Fibroblast of lung (primary cell): ENCODE data around the gene SCN1B. TPM values are rescaled to one million over a fixed set of nuclear protein-coding genes. Genes with fewer than 3 reads are reported as not detected.

Source experiments
- DNase-seq, 2 donors: peaks; one replicate each; pipeline versions ENCODE4 v3.0.0 to v3.0.0-alpha.2; 2010; ENCODE audit warnings: low read depth in 2 of 2
- H2AFZ ChIP-seq: 2 replicates; pipeline ENCODE4 v1.5.1; 2012; ENCODE audit warnings: low read length, control low read depth, inconsistent platforms
- H3K27ac ChIP-seq: 2 replicates; pipeline ENCODE4 v1.5.1; 2011; ENCODE audit warnings: low read length, control low read depth; ENCODE audit not compliant: insufficient read depth
- H3K27me3 ChIP-seq: 2 replicates; pipeline ENCODE4 v1.5.1; 2011; ENCODE audit warnings: mild to moderate bottlenecking, low read length; ENCODE audit not compliant: control insufficient read depth, insufficient read depth
- H3K36me3 ChIP-seq: 2 replicates; pipeline ENCODE4 v1.5.1; 2011; ENCODE audit warnings: low read length; ENCODE audit not compliant: control insufficient read depth, insufficient read depth
- H3K4me1 ChIP-seq: 2 replicates; pipeline ENCODE4 v1.5.1; 2011; ENCODE audit warnings: low read length; ENCODE audit not compliant: control insufficient read depth, insufficient read depth; ENCODE audit errors: extremely low read depth
- H3K4me2 ChIP-seq: 2 replicates; pipeline ENCODE4 v1.5.1; 2011; ENCODE audit warnings: low read length, control low read depth; ENCODE audit not compliant: insufficient read depth; ENCODE audit errors: extremely low read depth
- H3K4me3 ChIP-seq, 4 experiments: fragments of 200-600 bp in 1 of 4; sonication (generic) in 1 of 4; replicated peaks in 1 of 4; 2 replicates each; pipeline ENCODE4 v1.5.1; 2011 to 2016; ENCODE audit warnings: low read length in 4 of 4, low read depth in 3 of 4, mild to moderate bottlenecking in 3 of 4, control low read depth in 2 of 4, inconsistent platforms in 1 of 4, mixed read lengths in 1 of 4; ENCODE audit not compliant: insufficient read depth in 1 of 4; ENCODE audit errors: control extremely low read depth in 1 of 4
- H3K79me2 ChIP-seq: 2 replicates; pipeline ENCODE4 v1.5.1; 2012; ENCODE audit warnings: mild to moderate bottlenecking, low read length, inconsistent platforms; ENCODE audit not compliant: control insufficient read depth, insufficient read depth
- H3K9ac ChIP-seq: 2 replicates; pipeline ENCODE4 v1.5.1; 2011; ENCODE audit warnings: mild to moderate bottlenecking, low read length, control low read depth; ENCODE audit not compliant: insufficient read depth
- H3K9me3 ChIP-seq: 2 replicates; pipeline ENCODE4 v1.5.1; 2012; ENCODE audit warnings: low read depth, low read length; ENCODE audit not compliant: control insufficient read depth, insufficient read depth
- H4K20me1 ChIP-seq: 2 replicates; pipeline ENCODE4 v1.5.1; 2011; ENCODE audit warnings: low read length; ENCODE audit not compliant: control insufficient read depth, insufficient read depth; ENCODE audit errors: extremely low read depth
- EZH2 ChIP-seq: IDR thresholded peaks from 2 replicates; pipeline ENCODE4 v1.5.1; 2012; ENCODE audit warnings: low read length, control low read depth, mild to moderate bottlenecking; ENCODE audit errors: missing control alignments
- polyA plus RNA-seq, 2 donors: library from polyadenylated mRNA; depleted of rRNA in 1 of 2; stranded (reverse) in 1 of 2; unstranded in 1 of 2; fragments of >200 nt; gene quantifications; 2 replicates each; pipeline ENCODE4 v1.2.1, GENCODE V29; 2011 to 2012; ENCODE audit warnings: missing spikeins in 1 of 2
- total RNA-seq: library from RNA; depleted of rRNA; stranded (reverse); fragments of >200 nt; gene quantifications from 2 replicates; pipeline ENCODE4 v1.2.1, GENCODE V29; 2014
- TF ChIP-seq, protein P1 (sequence below), 2 donors: IDR thresholded peaks in 1 of 2; conservative IDR thresholded peaks in 1 of 2; 1 replicate in 1 of 2; 2 replicates in 1 of 2; pipeline ENCODE4 v1.5.1; 2011 to 2012; ENCODE audit warnings: low read length in 2 of 2, control low read depth in 1 of 2, inconsistent platforms in 1 of 2, low read depth in 1 of 2, mild to moderate bottlenecking in 1 of 2

The SCN1B gene
- total and polyA plus RNA-seq, 2 donors (not counting 1 experiment from before 2014, with no cell fraction given), result 11.0 to 14.5 TPM

DNA sequence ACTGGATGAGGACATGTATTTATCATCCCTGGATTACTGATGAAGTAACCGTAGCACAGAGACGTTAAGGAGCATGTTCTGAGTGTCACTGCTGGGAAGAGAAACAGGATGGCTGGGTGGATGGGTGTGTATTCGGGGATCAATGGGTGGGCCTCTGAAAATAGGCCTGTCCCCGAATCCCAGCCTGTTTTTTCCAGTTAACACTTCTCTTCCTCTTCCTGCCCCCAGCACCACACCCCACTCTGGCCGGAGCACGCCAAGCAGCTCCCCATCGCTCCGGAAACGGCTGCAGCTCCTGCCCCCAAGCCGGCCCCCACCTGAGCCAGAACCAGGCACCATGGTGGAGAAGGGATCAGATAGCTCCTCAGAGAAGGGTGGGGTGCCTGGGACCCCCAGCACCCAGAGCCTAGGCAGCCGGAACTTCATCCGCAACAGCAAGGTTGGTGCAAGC is 21.4 kb upstream of the SCN1B start:
- TF ChIP-seq EZH2, result no peak
- no peaks in the 10 kb centered on the region for H4K20me1 ChIP-seq
- H3K27ac ChIP-seq, result no peak overlapping the region
- H3K4me1 ChIP-seq, result peaks cover 2% of the 10 kb centered on the region
- no peak overlapping the region for H3K4me3 ChIP-seq
- peaks cover 27% of the 10 kb centered on the region for H3K36me3 ChIP-seq
- no peaks in the 10 kb centered on the region for H3K9me3 ChIP-seq
- H3K9ac ChIP-seq, result no peak overlapping the region
- H3K4me2 ChIP-seq, result no peak overlapping the region
- H3K79me2 ChIP-seq, result peaks cover 19% of the 10 kb centered on the region
- H2AFZ ChIP-seq, result no peak overlapping the region
- no peaks in the 10 kb centered on the region for H3K27me3 ChIP-seq
- DNase-seq, result no peak

DNA sequence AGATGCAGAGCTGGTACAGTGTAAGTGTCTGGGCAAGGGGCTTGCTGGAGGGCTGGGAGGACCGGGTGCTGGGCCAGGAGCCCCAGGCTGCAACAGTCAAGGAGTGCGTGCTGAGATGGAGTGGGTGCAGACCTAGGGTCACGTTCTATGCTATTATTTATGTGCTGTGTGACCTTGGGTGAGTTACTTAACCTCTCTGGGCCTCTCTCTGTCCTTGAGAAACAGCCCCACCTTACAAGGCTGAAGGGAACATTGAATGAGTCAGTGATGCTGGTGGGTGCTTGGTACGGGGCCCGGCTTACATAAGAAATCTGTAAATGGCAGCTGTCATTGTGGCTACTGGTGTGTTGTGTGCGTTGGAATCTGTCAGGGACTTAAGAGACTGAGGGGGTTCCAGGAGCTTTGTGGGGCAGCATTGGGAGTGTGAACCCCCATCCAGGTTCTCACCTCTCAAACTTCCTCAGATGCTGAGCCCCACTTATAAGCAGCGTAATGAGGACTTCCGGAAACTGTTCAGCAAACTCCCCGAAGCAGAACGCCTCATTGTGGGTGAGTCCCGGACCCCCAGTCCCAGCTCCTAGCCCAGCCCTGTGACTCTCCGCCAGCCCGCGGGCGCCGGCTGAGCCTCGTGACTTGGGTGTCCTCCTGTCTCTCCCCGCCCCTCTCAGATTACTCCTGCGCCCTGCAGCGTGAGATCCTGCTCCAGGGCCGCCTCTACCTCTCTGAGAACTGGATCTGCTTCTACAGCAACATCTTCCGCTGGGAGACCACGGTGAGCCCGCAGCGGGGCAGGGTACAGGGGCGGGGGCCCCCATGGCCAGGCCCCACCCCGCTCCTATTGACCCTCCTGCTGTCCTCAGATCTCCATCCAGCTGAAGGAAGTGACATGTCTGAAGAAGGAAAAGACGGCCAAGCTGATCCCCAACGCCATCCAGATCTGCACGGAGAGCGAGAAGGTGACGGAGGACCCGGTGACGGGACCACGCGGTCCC is 20.6 kb upstream of the SCN1B start:
- Histone ChIP-seq H2AFZ (no peak overlapping the region), H3K36me3 (peaks cover 30% of the 10 kb centered on the region), H3K79me2 (peaks cover 12% of the 10 kb centered on the region), H3K4me1 (peaks cover 2% of the 10 kb centered on the region), H4K20me1 (no peaks in the 10 kb centered on the region), H3K9me3 (no peaks in the 10 kb centered on the region), H3K27me3 (no peaks in the 10 kb centered on the region), H3K27ac (no peak overlapping the region), H3K9ac (no peak overlapping the region), H3K4me2 (no peak overlapping the region), H3K4me3 (no peak overlapping the region)
- DNase-seq, result no peak
- TF ChIP-seq, protein P1, sequence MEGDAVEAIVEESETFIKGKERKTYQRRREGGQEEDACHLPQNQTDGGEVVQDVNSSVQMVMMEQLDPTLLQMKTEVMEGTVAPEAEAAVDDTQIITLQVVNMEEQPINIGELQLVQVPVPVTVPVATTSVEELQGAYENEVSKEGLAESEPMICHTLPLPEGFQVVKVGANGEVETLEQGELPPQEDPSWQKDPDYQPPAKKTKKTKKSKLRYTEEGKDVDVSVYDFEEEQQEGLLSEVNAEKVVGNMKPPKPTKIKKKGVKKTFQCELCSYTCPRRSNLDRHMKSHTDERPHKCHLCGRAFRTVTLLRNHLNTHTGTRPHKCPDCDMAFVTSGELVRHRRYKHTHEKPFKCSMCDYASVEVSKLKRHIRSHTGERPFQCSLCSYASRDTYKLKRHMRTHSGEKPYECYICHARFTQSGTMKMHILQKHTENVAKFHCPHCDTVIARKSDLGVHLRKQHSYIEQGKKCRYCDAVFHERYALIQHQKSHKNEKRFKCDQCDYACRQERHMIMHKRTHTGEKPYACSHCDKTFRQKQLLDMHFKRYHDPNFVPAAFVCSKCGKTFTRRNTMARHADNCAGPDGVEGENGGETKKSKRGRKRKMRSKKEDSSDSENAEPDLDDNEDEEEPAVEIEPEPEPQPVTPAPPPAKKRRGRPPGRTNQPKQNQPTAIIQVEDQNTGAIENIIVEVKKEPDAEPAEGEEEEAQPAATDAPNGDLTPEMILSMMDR (conservative IDR thresholded peaks at IDR 0.05 in 1 of 2, IDR thresholded peaks at IDR 0.05 in 1 of 2; ENCODE audit: low read depth in 1 of 2, low read length in 2 of 2), result no peak
- no peak for TF ChIP-seq EZH2

DNA sequence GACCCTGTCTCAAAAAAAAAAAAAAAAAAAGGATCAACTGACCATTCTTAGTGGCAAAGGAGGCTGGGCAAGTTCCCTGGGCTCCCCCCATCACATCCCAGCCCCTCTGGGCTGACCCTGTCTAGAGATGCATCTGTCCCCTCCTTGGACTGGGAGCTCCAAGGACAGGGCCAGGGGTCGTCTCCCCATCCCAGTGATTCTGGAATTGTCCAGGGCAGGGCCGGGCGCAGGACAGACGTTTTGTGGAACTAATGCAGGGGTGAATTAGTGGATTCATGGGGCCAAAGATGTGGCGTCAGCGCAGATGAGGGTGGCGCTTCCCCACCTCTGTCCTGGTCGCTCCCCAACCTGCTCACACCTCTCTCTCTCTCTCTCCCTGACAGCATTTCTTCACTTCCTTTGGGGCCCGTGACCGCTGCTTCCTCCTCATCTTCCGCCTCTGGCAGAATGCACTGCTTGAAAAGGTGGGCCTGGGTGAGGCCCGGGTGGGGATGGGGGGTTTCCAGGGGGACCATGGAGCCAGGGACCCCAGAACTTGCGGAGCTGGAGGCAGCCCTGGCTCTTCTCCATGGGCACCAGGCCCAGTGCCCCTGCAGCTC is 19.1 kb upstream of the SCN1B start:
- no peak for DNase-seq
- Histone ChIP-seq H3K36me3 (peaks cover 32% of the 10 kb centered on the region), H3K9me3 (no peaks in the 10 kb centered on the region)

More for the DNA sequence above, 19.1 kb upstream of the SCN1B start:
- TF ChIP-seq, protein P1 (conservative IDR thresholded peaks at IDR 0.05 in 1 of 2, IDR thresholded peaks at IDR 0.05 in 1 of 2; ENCODE audit: low read depth in 1 of 2, low read length in 2 of 2), result no peak
- TF ChIP-seq EZH2, result no peak
- H3K79me2 ChIP-seq, result peaks cover 4% of the 10 kb centered on the region
- H4K20me1 ChIP-seq, result no peaks in the 10 kb centered on the region
- peaks cover 5% of the 10 kb centered on the region for H3K4me1 ChIP-seq
- H3K4me3 ChIP-seq, result no peak overlapping the region
- H3K27me3 ChIP-seq, result no peaks in the 10 kb centered on the region
- H3K27ac ChIP-seq, result no peak overlapping the region
- H2AFZ ChIP-seq, result no peak overlapping the region
- H3K4me2 ChIP-seq, result no peak overlapping the region
- H3K9ac ChIP-seq, result no peak overlapping the region
